Measurements from ENCODE around the gene PRDM11. TPM values are rescaled to one million over a fixed set of nuclear protein-coding genes. Genes with fewer than 3 reads are reported as not detected.

PRDM11 gene
- total and polyA plus RNA-seq, 2 of the 8 experiments (the other 6 are each of a cell fraction or from before 2014, with no cell fraction given) = 3.6 to 11.7 TPM

DNA sequence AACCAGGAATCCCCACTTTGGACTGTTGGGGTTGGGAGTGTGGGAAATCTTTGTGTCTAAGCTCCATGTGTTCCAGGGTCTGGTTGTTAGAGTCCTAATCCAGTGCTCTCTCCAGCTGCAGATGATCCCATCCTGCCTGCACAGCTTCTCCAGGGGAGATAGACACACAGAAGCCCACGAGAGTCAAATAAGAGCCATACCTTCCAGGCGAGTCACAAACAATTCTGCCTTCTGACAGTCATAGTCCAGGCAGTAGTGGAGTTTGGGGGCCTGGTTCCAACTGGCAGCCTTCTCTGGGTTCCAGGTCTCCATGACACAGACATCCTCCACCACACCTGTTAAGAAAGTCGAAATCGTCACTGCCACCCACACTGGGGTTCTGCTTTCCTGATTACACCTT is 107.6 kb downstream of the PRDM11 start (continued):
- TF ChIP-seq, protein P1, sequence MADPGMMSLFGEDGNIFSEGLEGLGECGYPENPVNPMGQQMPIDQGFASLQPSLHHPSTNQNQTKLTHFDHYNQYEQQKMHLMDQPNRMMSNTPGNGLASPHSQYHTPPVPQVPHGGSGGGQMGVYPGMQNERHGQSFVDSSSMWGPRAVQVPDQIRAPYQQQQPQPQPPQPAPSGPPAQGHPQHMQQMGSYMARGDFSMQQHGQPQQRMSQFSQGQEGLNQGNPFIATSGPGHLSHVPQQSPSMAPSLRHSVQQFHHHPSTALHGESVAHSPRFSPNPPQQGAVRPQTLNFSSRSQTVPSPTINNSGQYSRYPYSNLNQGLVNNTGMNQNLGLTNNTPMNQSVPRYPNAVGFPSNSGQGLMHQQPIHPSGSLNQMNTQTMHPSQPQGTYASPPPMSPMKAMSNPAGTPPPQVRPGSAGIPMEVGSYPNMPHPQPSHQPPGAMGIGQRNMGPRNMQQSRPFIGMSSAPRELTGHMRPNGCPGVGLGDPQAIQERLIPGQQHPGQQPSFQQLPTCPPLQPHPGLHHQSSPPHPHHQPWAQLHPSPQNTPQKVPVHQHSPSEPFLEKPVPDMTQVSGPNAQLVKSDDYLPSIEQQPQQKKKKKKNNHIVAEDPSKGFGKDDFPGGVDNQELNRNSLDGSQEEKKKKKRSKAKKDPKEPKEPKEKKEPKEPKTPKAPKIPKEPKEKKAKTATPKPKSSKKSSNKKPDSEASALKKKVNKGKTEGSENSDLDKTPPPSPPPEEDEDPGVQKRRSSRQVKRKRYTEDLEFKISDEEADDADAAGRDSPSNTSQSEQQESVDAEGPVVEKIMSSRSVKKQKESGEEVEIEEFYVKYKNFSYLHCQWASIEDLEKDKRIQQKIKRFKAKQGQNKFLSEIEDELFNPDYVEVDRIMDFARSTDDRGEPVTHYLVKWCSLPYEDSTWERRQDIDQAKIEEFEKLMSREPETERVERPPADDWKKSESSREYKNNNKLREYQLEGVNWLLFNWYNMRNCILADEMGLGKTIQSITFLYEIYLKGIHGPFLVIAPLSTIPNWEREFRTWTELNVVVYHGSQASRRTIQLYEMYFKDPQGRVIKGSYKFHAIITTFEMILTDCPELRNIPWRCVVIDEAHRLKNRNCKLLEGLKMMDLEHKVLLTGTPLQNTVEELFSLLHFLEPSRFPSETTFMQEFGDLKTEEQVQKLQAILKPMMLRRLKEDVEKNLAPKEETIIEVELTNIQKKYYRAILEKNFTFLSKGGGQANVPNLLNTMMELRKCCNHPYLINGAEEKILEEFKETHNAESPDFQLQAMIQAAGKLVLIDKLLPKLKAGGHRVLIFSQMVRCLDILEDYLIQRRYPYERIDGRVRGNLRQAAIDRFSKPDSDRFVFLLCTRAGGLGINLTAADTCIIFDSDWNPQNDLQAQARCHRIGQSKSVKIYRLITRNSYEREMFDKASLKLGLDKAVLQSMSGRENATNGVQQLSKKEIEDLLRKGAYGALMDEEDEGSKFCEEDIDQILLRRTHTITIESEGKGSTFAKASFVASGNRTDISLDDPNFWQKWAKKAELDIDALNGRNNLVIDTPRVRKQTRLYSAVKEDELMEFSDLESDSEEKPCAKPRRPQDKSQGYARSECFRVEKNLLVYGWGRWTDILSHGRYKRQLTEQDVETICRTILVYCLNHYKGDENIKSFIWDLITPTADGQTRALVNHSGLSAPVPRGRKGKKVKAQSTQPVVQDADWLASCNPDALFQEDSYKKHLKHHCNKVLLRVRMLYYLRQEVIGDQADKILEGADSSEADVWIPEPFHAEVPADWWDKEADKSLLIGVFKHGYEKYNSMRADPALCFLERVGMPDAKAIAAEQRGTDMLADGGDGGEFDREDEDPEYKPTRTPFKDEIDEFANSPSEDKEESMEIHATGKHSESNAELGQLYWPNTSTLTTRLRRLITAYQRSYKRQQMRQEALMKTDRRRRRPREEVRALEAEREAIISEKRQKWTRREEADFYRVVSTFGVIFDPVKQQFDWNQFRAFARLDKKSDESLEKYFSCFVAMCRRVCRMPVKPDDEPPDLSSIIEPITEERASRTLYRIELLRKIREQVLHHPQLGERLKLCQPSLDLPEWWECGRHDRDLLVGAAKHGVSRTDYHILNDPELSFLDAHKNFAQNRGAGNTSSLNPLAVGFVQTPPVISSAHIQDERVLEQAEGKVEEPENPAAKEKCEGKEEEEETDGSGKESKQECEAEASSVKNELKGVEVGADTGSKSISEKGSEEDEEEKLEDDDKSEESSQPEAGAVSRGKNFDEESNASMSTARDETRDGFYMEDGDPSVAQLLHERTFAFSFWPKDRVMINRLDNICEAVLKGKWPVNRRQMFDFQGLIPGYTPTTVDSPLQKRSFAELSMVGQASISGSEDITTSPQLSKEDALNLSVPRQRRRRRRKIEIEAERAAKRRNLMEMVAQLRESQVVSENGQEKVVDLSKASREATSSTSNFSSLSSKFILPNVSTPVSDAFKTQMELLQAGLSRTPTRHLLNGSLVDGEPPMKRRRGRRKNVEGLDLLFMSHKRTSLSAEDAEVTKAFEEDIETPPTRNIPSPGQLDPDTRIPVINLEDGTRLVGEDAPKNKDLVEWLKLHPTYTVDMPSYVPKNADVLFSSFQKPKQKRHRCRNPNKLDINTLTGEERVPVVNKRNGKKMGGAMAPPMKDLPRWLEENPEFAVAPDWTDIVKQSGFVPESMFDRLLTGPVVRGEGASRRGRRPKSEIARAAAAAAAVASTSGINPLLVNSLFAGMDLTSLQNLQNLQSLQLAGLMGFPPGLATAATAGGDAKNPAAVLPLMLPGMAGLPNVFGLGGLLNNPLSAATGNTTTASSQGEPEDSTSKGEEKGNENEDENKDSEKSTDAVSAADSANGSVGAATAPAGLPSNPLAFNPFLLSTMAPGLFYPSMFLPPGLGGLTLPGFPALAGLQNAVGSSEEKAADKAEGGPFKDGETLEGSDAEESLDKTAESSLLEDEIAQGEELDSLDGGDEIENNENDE (IDR thresholded peaks at IDR 0.05; ENCODE audit: insufficient replicate concordance, low read length) = no peak
- TF ChIP-seq TCF12 (IDR thresholded peaks at IDR 0.05; ENCODE audit: low read depth, low read length) (no peak), HDAC6 (IDR thresholded peaks at IDR 0.05; ENCODE audit: low read depth, low read length) (no peak), RXRA (IDR thresholded peaks at IDR 0.05; ENCODE audit: insufficient read depth, low read depth, low read length) (no peak), CBX8 (IDR thresholded peaks at IDR 0.05; ENCODE audit: borderline replicate concordance, low read depth, low read length) (no peak), JUND (IDR thresholded peaks at IDR 0.05; ENCODE audit: low read length) (no peak), TEAD4 (IDR thresholded peaks at IDR 0.05; ENCODE audit: low read depth, low read length) (no peak), RAD21 (IDR thresholded peaks at IDR 0.05 in 1 of 2, conservative IDR thresholded peaks at IDR 0.05 in 1 of 2; ENCODE audit: low read depth in 2 of 2, low read length in 2 of 2) (no peak)

Measured in H1 (cell line).